HUES64 (cell line): Measurements from ENCODE around the gene PTPN21.

Experiments used
- H3K27ac ChIP-seq: 2 replicates; pipeline ENCODE4 v1.7.0; 2013; ENCODE audit warnings: low read depth, low read length, inconsistent platforms
- H3K27me3 ChIP-seq: 2 replicates; pipeline ENCODE4 v1.6.1; 2013; ENCODE audit warnings: mild to moderate bottlenecking, low read length; ENCODE audit not compliant: insufficient read depth
- H3K36me3 ChIP-seq: 2 replicates; pipeline ENCODE4 v1.6.1; 2013; ENCODE audit warnings: mild to moderate bottlenecking, low read length; ENCODE audit not compliant: insufficient read depth
- H3K4me1 ChIP-seq: 2 replicates; pipeline ENCODE4 v1.6.1; 2013; ENCODE audit warnings: mild to moderate bottlenecking, low read length, moderate library complexity; ENCODE audit not compliant: insufficient read depth
- H3K4me3 ChIP-seq: 2 replicates; pipeline ENCODE4 v1.5.1; 2013; ENCODE audit warnings: mild to moderate bottlenecking, low read length, moderate library complexity
- H3K9ac ChIP-seq: 2 replicates; pipeline ENCODE4 v1.6.1; 2013; ENCODE audit warnings: mild to moderate bottlenecking, low read depth, low read length
- H3K9me3 ChIP-seq: 2 replicates; pipeline ENCODE4 v1.6.1; 2013; ENCODE audit warnings: low read depth, low read length; ENCODE audit not compliant: insufficient read depth
- WGBS: fragments of 150-250, 120-280 bp; methylation state at CpG from one replicate; pipeline ENCODE4 v1.1.7; 2013; ENCODE audit warnings: missing lambda C conversion rate; 5-methylcytosine and 5-hydroxymethylcytosine counted together

The PTPN21 gene

GRCh38 chr14:88576222-88576621 is 21.4 kb upstream of the PTPN21 start:
- Histone ChIP-seq H3K27me3 (no peaks in the 10 kb centered on the region), H3K4me1 (no peaks in the 10 kb centered on the region), H3K9ac (no peak overlapping the region), H3K27ac (no peak overlapping the region), H3K36me3 (peaks cover 99% of the 10 kb centered on the region), H3K4me3 (no peak overlapping the region), H3K9me3 (no peaks in the 10 kb centered on the region)
- WGBS, result 95% methylated on average over 5 of the region's 5 CpGs

- Histone ChIP-seq H3K27me3 (no peaks in the 10 kb centered on the region), H3K27ac (no peak overlapping the region), H3K36me3 (peaks cover 98% of the 10 kb centered on the region), H3K9ac (no peak overlapping the region), H3K4me3 (no peak overlapping the region), H3K4me1 (no peaks in the 10 kb centered on the region), H3K9me3 (no peaks in the 10 kb centered on the region)
- 100% methylated on average over 4 of the region's 4 CpGs for WGBS
Measured at GRCh38 chr14:88572117-88572516, 17.3 kb upstream of the PTPN21 start.

GRCh38 chr14:88568196-88568595 is 13.4 kb upstream of the PTPN21 start:
- H3K4me1 ChIP-seq, result peaks cover 11% of the 10 kb centered on the region; the same call in 1 of the 2 replicates
- no peak overlapping the region for H3K27ac ChIP-seq
- H3K9me3 ChIP-seq, result no peaks in the 10 kb centered on the region
- peaks cover 80% of the 10 kb centered on the region for H3K36me3 ChIP-seq
- no peak overlapping the region for H3K4me3 ChIP-seq
- WGBS, result 90% methylated on average over 3 of the region's 3 CpGs
- H3K9ac ChIP-seq, result no peak overlapping the region
- H3K27me3 ChIP-seq, result no peaks in the 10 kb centered on the region

- Histone ChIP-seq H3K4me3 (no peak overlapping the region), H3K27me3 (no peaks in the 10 kb centered on the region), H3K36me3 (peaks cover 53% of the 10 kb centered on the region), H3K27ac (no peak overlapping the region), H3K9me3 (no peaks in the 10 kb centered on the region), H3K9ac (no peak overlapping the region), H3K4me1 (peaks cover 11% of the 10 kb centered on the region; the same call in 1 of the 2 replicates)
- 97% methylated on average over 3 of the region's 5 CpGs for WGBS
Measured at GRCh38 chr14:88565427-88565826, 10.6 kb upstream of the PTPN21 start.

GRCh38 chr14:88563845-88564244 is 9.0 kb upstream of the PTPN21 start:
- H3K4me1 ChIP-seq, result peaks cover 11% of the 10 kb centered on the region; the same call in 1 of the 2 replicates
- peaks cover 37% of the 10 kb centered on the region for H3K36me3 ChIP-seq
- peak overlapping the region; percentile 90 for H3K9ac ChIP-seq
- WGBS, result 39% methylated on average over 5 of the region's 7 CpGs
- no peaks in the 10 kb centered on the region for H3K9me3 ChIP-seq
- no peak overlapping the region for H3K27ac ChIP-seq
- H3K4me3 ChIP-seq, result peak overlapping the region; percentile 84
- H3K27me3 ChIP-seq, result no peaks in the 10 kb centered on the region

- peak within 1 kb of the TSS; percentile 84 for H3K4me3 ChIP-seq
- H3K4me1 ChIP-seq, result peaks cover 11% of the 10 kb centered on the region; the same call in 1 of the 2 replicates
- H3K27ac ChIP-seq, result peak within 1 kb of the TSS; percentile 96
- peaks cover 29% of the 10 kb centered on the region for H3K36me3 ChIP-seq
- H3K27me3 ChIP-seq, result no peaks in the 10 kb centered on the region
- no peaks in the 10 kb centered on the region for H3K9me3 ChIP-seq
- under 1% methylated on average over 99 of the region's 99 CpGs for WGBS
- H3K9ac ChIP-seq, result peak within 1 kb of the TSS; percentile 90
Measured at GRCh38 chr14:88562831-88563686, 8.3 kb upstream of the PTPN21 start, which contains the start of gene ZC3H14. Gene ZC3H14 (plus strand): TSS chr14:88563037. CDS start chr14:88563134, 97 bp downstream.

- Histone ChIP-seq H3K9ac (peak overlapping the region; percentile 90), H3K9me3 (no peaks in the 10 kb centered on the region), H3K27me3 (no peaks in the 10 kb centered on the region), H3K27ac (peak overlapping the region; percentile 96; the same call in 1 of the 2 replicates), H3K4me1 (peaks cover 11% of the 10 kb centered on the region; the same call in 1 of the 2 replicates), H3K4me3 (peak overlapping the region; percentile 84), H3K36me3 (peaks cover 23% of the 10 kb centered on the region)
- WGBS, result 42% methylated on average over 5 of the region's 5 CpGs
Measured at GRCh38 chr14:88562532-88562830, 7.7 kb upstream of the PTPN21 start.

- H3K9me3 ChIP-seq, result no peaks in the 10 kb centered on the region
- peaks cover 21% of the 10 kb centered on the region; the same call in 1 of the 2 replicates for H3K4me1 ChIP-seq
- peaks cover 10% of the 10 kb centered on the region for H3K36me3 ChIP-seq
- no peak overlapping the region for H3K4me3 ChIP-seq
- H3K9ac ChIP-seq, result no peak overlapping the region
- 90% methylated on average over 1 of the region's 1 CpG for WGBS
- H3K27me3 ChIP-seq, result no peaks in the 10 kb centered on the region
- H3K27ac ChIP-seq, result no peak overlapping the region
Measured at GRCh38 chr14:88559852-88560251, 5.0 kb upstream of the PTPN21 start.

- H3K27ac ChIP-seq, result no peak overlapping the region
- no peak overlapping the region for H3K9ac ChIP-seq
- H3K9me3 ChIP-seq, result no peaks in the 10 kb centered on the region
- 78% methylated on average over 3 of the region's 3 CpGs for WGBS
- H3K4me3 ChIP-seq, result no peak overlapping the region
- peaks cover 25% of the 10 kb centered on the region for H3K4me1 ChIP-seq
- peaks cover 20% of the 10 kb centered on the region for H3K27me3 ChIP-seq
- H3K36me3 ChIP-seq, result no peaks in the 10 kb centered on the region
Measured at GRCh38 chr14:88556581-88556980, 1.8 kb upstream of the PTPN21 start.

- Histone ChIP-seq H3K36me3 (peaks cover 9% of the 10 kb centered on the region), H3K4me1 (peaks cover 25% of the 10 kb centered on the region), H3K9ac (peak overlapping the region; percentile 81), H3K4me3 (peak overlapping the region; percentile 92), H3K27ac (peak overlapping the region; percentile 92; the same call in 1 of the 2 replicates), H3K9me3 (no peaks in the 10 kb centered on the region), H3K27me3 (peaks cover 20% of the 10 kb centered on the region)
- WGBS, result under 1% methylated on average over 19 of the region's 19 CpGs
Measured at GRCh38 chr14:88553886-88554456, 836 bp downstream of the PTPN21 start.

GRCh38 chr14:88552876-88553275 is 1.9 kb downstream of the PTPN21 start:
- no peaks in the 10 kb centered on the region for H3K9me3 ChIP-seq
- peaks cover 25% of the 10 kb centered on the region for H3K4me1 ChIP-seq
- H3K9ac ChIP-seq, result no peak overlapping the region
- no peak overlapping the region for H3K27ac ChIP-seq
- peaks cover 20% of the 10 kb centered on the region for H3K27me3 ChIP-seq
- peaks cover 19% of the 10 kb centered on the region for H3K36me3 ChIP-seq
- whole genome bisulfite sequencing, result 85% methylated on average over 2 of the region's 2 CpGs
- peak overlapping the region; percentile 92 for H3K4me3 ChIP-seq
